SK-N-SH (cell line): ENCODE data around the gene CAST. TPM values are rescaled to one million over a fixed set of nuclear protein-coding genes. Genes with fewer than 3 reads are reported as not detected.
A peak's percentile ranks its signal among the peaks of the same experiment; 100 is the strongest.

Experiments
- CTCF ChIP-seq: fragments of 200-600 bp; sonication (generic); IDR thresholded peaks from 2 replicates; pipeline ENCODE4 v1.6.1; 2017; ENCODE audit warnings: antibody characterized with exemption, mild to moderate bottlenecking, moderate library complexity
- ELF1 ChIP-seq: IDR thresholded peaks from 2 replicates; pipeline ENCODE4 v1.4.0; 2012
- EP300 ChIP-seq, 2 experiments: IDR thresholded peaks; 2 replicates each; pipeline versions ENCODE4 v1.4.0 to v1.6.1; 2012; ENCODE audit warnings: borderline replicate concordance in 1 of 2, low read depth in 1 of 2, low read length in 1 of 2
- EZH2phosphoT487 ChIP-seq: fragments of 200-600 bp; sonication (generic); IDR thresholded peaks from 2 replicates; pipeline ENCODE4 v1.6.1; 2017; ENCODE audit warnings: low read depth, mixed run types, mild to moderate bottlenecking, antibody characterized with exemption, moderate library complexity, borderline replicate concordance
- FOXJ3 ChIP-seq: sonication (generic); formaldehyde crosslinking; IDR thresholded peaks from 2 replicates; pipeline ENCODE4 v1.5.1; 2020; ENCODE audit warnings: mild to moderate bottlenecking, missing genetic modification reagents
- FOXM1 ChIP-seq: IDR thresholded peaks from 2 replicates; pipeline ENCODE4 v1.4.0; 2012; ENCODE audit warnings: low read depth, mild to moderate bottlenecking
- GATA2 ChIP-seq: sonication (generic); formaldehyde crosslinking; IDR thresholded peaks from 2 replicates; pipeline ENCODE4 v1.5.0; 2020; ENCODE audit warnings: mild to moderate bottlenecking, missing genetic modification reagents
- IRF3 ChIP-seq: fragments of 150-350 bp; IDR thresholded peaks from 2 replicates; pipeline ENCODE4 v1.6.1; 2016; ENCODE audit warnings: mild to moderate bottlenecking, low read depth, low read length
- JUND ChIP-seq: IDR thresholded peaks from 2 replicates; pipeline ENCODE4 v1.4.0; 2012
- MAX ChIP-seq: IDR thresholded peaks from 2 replicates; pipeline ENCODE4 v1.4.0; 2012; ENCODE audit warnings: low read depth
- MEF2A ChIP-seq: IDR thresholded peaks from 2 replicates; pipeline ENCODE4 v1.4.0; 2012; ENCODE audit warnings: low read depth, borderline replicate concordance
- PBX3 ChIP-seq: IDR thresholded peaks from 2 replicates; pipeline ENCODE4; 2012
- POLR2AphosphoS5 ChIP-seq: IDR thresholded peaks from 2 replicates; pipeline ENCODE4 v1.6.1; 2012; ENCODE audit warnings: low read depth, low read length
- RAD21 ChIP-seq: IDR thresholded peaks from 2 replicates; pipeline ENCODE4 v1.6.1; 2012; ENCODE audit warnings: mild to moderate bottlenecking, low read length
- REST ChIP-seq: IDR thresholded peaks from 2 replicates; pipeline ENCODE4 v1.6.1; 2012; ENCODE audit warnings: mild to moderate bottlenecking, low read depth, low read length, moderate library complexity
- RXRA ChIP-seq: IDR thresholded peaks from 2 replicates; pipeline ENCODE4 v1.4.0; 2012; ENCODE audit warnings: low read depth, mild to moderate bottlenecking, borderline replicate concordance
- SIN3A ChIP-seq: IDR thresholded peaks from 2 replicates; pipeline ENCODE4 v1.6.1; 2012; ENCODE audit warnings: low read depth, mild to moderate bottlenecking, low read length, moderate library complexity, borderline replicate concordance
- TAF1 ChIP-seq: IDR thresholded peaks from 2 replicates; pipeline ENCODE4 v1.6.1; 2012; ENCODE audit warnings: low read depth, mild to moderate bottlenecking, low read length, moderate library complexity, borderline replicate concordance
- TEAD4 ChIP-seq: IDR thresholded peaks from 2 replicates; pipeline ENCODE4 v1.4.0; 2012; ENCODE audit warnings: mild to moderate bottlenecking, borderline replicate concordance; ENCODE audit not compliant: insufficient read depth
- YY1 ChIP-seq: IDR thresholded peaks from 2 replicates; pipeline ENCODE4 v1.4.0; 2012; ENCODE audit warnings: low read depth, mild to moderate bottlenecking
- ZBTB33 ChIP-seq: IDR thresholded peaks from 2 replicates; pipeline ENCODE4 v1.4.0; 2012; ENCODE audit warnings: low read depth, borderline replicate concordance
- polyA plus RNA-seq, 3 experiments: library from polyadenylated mRNA; depleted of rRNA; stranded (reverse); fragments of >200 nt; gene quantifications; 2 replicates each; pipeline ENCODE4 v1.2.3, GENCODE V29; 2012

CAST gene
- polyA plus RNA-seq, 1 of the 3 experiments (the other 2 are of a cell fraction): 82.9 TPM

GRCh38 chr5:96823900-96824380 is 161.8 kb downstream of the CAST start (continued):
- TF ChIP-seq IRF3 (no peak), REST (no peak), ELF1 (no peak), MAX (peak; percentile 62; the same call in 1 of the 2 replicates), TAF1 (no peak), EP300 (IDR thresholded peaks at IDR 0.05; ENCODE audit: borderline replicate concordance in 1 of 2, low read depth in 1 of 2, low read length in 1 of 2) (peak in 1 of 2 experiments; percentile 73; a peak in 2 of 4 replicates), RXRA (no peak; the same call in 1 of the 2 replicates), FOXJ3 (CRISPR knock-in tag) (no peak), GATA2 (CRISPR knock-in tag) (peak; percentile 81), JUND (peak; percentile 70), YY1 (no peak), FOXM1 (peak; percentile 56; the same call in 1 of the 2 replicates), PBX3 (peak; percentile 78), TEAD4 (peak; percentile 41; the same call in 1 of the 2 replicates), RAD21 (no peak), CTCF (no peak), POLR2AphosphoS5 (0 out of 2 replicates have a peak, but pooled peaks have one; percentile 19), SIN3A (no peak), EZH2phosphoT487 (no peak), MEF2A (no peak), ZBTB33 (no peak)
